ENCODE data around the gene RNASEL. TPM values are rescaled to one million over a fixed set of nuclear protein-coding genes. Genes with fewer than 3 reads are reported as not detected.

Gene RNASEL
- total and polyA plus RNA-seq, 9 of the 15 experiments (the other 6 are each of a cell fraction or from before 2014, with no cell fraction given) = 4.3 to 11.1 (median 7.2) TPM

- TF ChIP-seq MYBL2 (IDR thresholded peaks at IDR 0.05; ENCODE audit: low read depth) (no peak), MYBL2 (CRISPR knock-in tag; IDR thresholded peaks at IDR 0.05; ENCODE audit: borderline replicate concordance) (no peak), ATF6 (CRISPR knock-in tag; IDR thresholded peaks at IDR 0.05) (no peak), ZSCAN29 (IDR thresholded peaks at IDR 0.05) (0 out of 2 replicates have a peak, but pooled peaks have one; percentile 63), JUN (IDR thresholded peaks at IDR 0.05; ENCODE audit: borderline replicate concordance, low read depth, low read length) (no peak), JUN (CRISPR knock-in tag; IDR thresholded peaks at IDR 0.05; ENCODE audit: borderline replicate concordance) (no peak), MBD1 (CRISPR knock-in tag; IDR thresholded peaks at IDR 0.05) (no peak), GTF2F1 (IDR thresholded peaks at IDR 0.05; ENCODE audit: low read depth, low read length) (no peak), EZH2 (IDR thresholded peaks at IDR 0.05; ENCODE audit: borderline replicate concordance, low read depth, low read length) (no peak), TCF7L2 (IDR thresholded peaks at IDR 0.05; ENCODE audit: low read depth, low read length) (no peak), BACH1 (tag; IDR thresholded peaks at IDR 0.05) (peak; percentile 45; the same call in 1 of the 2 replicates), KLF16 (IDR thresholded peaks at IDR 0.05) (0 out of 2 replicates have a peak, but pooled peaks have one; percentile 14), ZNF696 (CRISPR knock-in tag; conservative IDR thresholded peaks at IDR 0.05) (no peak), ZNF780A (CRISPR knock-in tag; IDR thresholded peaks at IDR 0.05) (no peak)
- TF ChIP-seq, protein P1, sequence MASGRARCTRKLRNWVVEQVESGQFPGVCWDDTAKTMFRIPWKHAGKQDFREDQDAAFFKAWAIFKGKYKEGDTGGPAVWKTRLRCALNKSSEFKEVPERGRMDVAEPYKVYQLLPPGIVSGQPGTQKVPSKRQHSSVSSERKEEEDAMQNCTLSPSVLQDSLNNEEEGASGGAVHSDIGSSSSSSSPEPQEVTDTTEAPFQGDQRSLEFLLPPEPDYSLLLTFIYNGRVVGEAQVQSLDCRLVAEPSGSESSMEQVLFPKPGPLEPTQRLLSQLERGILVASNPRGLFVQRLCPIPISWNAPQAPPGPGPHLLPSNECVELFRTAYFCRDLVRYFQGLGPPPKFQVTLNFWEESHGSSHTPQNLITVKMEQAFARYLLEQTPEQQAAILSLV (tag; IDR thresholded peaks at IDR 0.05) = no peak
- TF ChIP-seq, protein P2, sequence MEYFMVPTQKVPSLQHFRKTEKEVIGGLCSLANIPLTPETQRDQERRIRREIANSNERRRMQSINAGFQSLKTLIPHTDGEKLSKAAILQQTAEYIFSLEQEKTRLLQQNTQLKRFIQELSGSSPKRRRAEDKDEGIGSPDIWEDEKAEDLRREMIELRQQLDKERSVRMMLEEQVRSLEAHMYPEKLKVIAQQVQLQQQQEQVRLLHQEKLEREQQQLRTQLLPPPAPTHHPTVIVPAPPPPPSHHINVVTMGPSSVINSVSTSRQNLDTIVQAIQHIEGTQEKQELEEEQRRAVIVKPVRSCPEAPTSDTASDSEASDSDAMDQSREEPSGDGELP (CRISPR knock-in tag; IDR thresholded peaks at IDR 0.05; ENCODE audit: borderline replicate concordance) = no peak; the same call in 1 of the 2 replicates
Measured at GRCh38 chr1:182588500-182589396, at the start of gene RNASEL (continued).

Measured in K562 (cell line).